Breast epithelium (tissue), 3 donors: ENCODE data around the gene CDKN1A.

ENCODE experiments used
- POLR2A ChIP-seq: fragments of 450-650 bp; IDR thresholded peaks from one replicate; pipeline ENCODE4 v1.6.1; 2016; ENCODE audit warnings: antibody characterized with exemption, mild to moderate bottlenecking, moderate library complexity
- TF ChIP-seq, protein P1 (sequence below), 3 donors: fragments of 450-650 bp; IDR thresholded peaks; one replicate each; pipeline ENCODE4 v1.5.1; 2016 to 2017; ENCODE audit warnings: antibody characterized with exemption in 3 of 3, mild to moderate bottlenecking in 3 of 3, moderate library complexity in 3 of 3

DNA sequence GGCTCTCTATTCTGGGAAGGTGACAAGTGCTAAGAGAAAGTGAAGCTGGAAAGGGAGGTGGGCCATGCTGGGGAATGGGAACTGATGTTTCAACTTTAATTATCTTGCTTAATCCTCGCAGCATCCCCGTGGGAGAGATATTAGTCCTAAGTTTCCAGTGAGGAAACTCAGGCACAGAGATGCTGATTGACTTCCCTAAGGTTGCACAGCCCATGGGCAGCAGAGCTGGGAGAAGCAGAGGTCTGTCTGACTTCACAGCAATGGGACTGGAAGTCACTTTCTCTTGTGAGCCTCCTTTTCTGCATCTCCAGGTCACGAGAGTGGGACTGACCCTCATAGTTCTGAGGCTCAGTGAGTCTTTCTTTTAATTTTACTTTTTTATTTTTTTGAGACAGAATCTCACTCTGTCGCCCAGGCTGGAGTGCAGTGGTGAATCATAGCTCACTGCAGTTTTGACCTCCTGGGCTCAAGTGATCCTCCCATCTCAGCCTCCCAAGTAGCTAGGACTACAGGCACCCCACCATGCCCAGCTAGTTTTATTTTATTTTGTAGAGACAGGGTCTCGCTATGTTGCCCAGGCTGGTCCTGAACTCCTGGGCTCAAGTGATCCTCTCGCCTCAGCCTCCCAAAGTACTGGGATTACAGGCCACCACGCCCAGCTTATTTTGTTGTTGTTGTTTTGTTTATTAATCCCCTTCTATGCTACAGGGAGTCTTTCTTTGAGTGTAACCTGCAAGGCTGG, 21.7 kb downstream of the CDKN1A start:
- TF ChIP-seq, protein P1, sequence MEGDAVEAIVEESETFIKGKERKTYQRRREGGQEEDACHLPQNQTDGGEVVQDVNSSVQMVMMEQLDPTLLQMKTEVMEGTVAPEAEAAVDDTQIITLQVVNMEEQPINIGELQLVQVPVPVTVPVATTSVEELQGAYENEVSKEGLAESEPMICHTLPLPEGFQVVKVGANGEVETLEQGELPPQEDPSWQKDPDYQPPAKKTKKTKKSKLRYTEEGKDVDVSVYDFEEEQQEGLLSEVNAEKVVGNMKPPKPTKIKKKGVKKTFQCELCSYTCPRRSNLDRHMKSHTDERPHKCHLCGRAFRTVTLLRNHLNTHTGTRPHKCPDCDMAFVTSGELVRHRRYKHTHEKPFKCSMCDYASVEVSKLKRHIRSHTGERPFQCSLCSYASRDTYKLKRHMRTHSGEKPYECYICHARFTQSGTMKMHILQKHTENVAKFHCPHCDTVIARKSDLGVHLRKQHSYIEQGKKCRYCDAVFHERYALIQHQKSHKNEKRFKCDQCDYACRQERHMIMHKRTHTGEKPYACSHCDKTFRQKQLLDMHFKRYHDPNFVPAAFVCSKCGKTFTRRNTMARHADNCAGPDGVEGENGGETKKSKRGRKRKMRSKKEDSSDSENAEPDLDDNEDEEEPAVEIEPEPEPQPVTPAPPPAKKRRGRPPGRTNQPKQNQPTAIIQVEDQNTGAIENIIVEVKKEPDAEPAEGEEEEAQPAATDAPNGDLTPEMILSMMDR (IDR thresholded peaks at IDR 0.05): no peak
- TF ChIP-seq POLR2A: no peak
